HG02840 (cell line): ENCODE data around the gene B4GALNT4.
"Not testable (repeated sequence)": the region's sequence is repeated elsewhere in the genome, so short reads cannot be mapped to it uniquely, and the experiment has no call there.

Experiments used
- ATAC-seq: cut with Tn5 transposase; IDR thresholded peaks from one replicate; pipeline ENCODE4 v1.9.1; 2021; ENCODE audit warnings: mild to moderate bottlenecking, moderate library complexity, moderate number of reproducible peaks; ENCODE audit not compliant: unreplicated experiment, low FRiP score

B4GALNT4 gene

GRCh38 chr11:334264-334994, 34.9 kb upstream of the B4GALNT4 start:
- ATAC-seq: no peak

DNA sequence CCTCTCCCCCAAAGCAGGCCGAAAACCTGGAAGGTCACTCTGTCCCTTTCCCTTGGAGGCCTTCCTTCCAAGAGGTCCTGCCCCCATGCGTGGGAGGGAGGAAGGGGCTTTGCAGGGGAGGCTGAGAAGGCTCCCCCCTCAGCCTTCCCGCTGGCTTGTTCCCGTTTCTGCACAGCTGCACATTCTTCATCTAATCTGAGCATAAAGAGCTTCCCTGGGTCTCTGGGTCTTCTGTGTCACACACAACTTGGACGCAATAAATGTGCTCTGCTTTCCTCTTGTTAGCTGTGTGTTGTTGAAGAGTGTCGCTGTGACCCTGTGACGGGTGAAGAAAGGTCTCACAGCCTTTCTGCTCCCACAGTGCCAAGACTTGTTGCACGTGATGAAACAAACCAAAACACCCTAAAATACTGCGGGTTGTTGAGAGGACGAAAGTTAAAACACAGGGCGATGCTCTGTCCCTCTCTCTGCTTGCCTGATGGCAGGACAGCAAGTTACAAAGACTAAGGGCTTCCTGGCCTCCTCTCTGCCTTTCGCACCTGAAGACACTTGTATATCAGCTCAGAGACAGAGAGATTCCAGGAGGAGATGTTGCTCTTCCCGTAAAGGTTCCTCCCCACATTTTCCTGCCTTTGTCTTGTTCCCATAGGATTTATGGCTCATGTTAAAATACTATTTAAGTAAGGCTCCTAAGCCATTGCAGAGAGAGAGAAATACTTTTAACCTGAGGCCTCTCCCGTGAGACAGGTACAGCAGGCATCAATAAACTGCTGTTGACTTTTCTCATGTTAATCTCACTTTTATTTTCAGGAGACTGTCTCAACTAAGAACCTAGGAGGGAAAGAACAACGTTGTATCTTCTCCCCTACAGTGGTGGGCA, 33.3 kb upstream of the B4GALNT4 start:
- ATAC-seq: no peak

DNA sequence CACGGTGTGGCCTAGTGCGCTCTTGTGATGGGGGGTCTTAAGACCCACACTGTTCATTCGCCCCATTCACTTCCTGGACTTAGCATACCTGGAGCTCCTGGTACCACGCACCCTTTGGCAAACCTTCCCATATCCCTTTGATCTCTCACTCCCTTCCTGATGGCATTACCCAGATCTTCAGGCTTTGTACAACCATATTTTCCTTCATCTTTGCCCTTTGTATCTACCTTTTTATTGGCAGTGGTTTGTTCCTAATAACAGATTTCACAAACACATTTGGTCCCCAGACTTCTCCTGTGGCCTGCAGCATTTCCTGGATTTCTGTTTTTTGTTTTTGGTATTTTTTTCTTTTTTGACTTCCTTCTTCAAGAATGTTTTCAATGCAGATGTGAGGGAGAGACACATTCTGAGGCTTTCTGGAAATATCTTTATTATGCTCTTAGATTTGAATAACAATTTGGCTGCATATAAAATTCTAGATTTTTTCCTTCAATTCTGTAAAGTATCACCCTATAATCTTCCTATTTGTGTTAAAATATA, 32.6 kb upstream of the B4GALNT4 start:
- ATAC-seq: no peak

- ATAC-seq: no peak
These were observed 31.6 kb upstream of the B4GALNT4 start for GRCh38 chr11:337711-338110.

DNA sequence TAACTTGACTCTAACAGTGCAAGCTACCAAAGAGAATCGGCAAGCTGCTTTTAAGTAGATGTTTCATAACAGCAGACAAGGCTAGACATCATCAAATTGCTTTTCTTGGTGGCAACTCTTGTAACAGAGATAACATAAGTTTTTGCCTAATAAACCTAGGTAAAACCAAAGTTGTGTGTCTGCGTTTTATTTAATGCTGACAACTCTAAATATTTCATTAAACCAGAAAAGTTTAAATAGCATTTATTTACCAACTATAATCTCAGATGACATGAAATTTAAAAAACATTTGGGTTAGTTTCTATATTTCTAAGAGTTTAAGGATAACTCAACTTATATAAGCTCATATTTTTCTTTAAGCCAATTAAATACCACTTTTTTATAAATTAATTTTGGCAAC, 29.3 kb upstream of the B4GALNT4 start:
- ATAC-seq: no peak

- ATAC-seq: no peak
These were observed 28.5 kb upstream of the B4GALNT4 start for GRCh38 chr11:340539-341512.

DNA sequence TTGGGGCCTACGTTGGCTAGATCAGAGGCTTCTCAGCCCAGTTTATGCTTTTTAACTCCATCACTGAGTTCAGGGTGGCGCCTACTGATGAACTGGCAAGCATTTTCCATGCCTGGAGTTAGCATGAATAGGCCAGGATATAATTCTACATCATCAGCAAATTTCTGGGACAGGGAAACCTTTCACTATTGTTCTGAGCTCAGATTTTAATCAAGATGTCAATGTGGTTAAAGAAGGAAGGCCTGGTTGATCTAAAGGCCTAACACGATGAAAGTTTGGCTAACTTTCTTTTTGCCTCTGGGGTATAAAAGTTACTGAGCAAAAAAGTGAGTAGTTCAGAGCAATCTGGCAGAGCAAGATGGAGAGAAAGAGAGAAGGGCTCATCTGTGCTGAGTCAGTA, 27.0 kb upstream of the B4GALNT4 start:
- ATAC-seq: no peak

GRCh38 chr11:344836-345578, 24.3 kb upstream of the B4GALNT4 start:
- no peak for ATAC-seq

DNA sequence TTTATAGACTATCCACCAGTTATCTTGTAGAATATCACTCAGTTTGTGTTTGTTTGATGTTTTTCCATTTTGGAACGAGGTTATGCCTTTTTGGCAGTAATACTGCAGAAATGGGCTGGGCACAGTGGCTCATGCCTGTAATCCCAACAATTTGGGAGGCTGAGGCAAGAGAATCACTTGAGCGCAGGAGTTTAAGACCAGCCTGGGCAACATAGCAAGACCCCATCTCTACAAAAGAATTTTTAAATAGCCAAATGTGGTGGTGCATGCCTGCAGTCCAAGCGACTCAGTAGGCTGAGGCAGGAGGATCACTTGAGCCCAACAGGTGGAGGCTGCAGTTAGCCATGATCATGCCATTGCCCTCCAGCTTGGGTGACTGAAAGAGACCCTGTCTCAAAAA, 22.8 kb upstream of the B4GALNT4 start:
- ATAC-seq: no peak

DNA sequence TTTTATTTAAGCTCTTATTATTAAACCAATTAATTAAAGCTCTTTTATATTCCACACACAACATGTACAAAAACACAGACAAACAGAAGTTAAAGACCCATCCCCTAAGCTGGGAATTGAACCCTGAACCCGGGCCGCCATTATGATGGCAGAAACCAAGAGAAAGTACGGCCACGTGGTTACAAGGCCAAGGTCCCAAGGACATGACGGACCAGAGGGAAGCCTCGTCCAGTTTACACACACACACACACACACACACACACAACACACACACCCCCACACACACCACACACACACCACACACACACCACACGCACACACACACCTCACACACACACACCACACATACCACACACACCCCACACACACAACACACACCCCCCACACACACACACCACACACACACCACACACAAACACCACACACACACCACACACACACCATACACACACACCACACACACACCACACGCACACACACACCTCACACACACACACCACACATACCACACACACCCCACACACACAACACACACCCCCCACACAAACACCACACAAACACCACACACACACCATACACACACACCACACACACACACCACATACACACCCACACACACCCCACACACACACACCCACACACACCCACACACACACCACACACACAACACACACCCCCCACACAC, 19.9 kb upstream of the B4GALNT4 start:
- not testable (repeated sequence) for ATAC-seq

GRCh38 chr11:350033-350722, 19.1 kb upstream of the B4GALNT4 start:
- not testable (repeated sequence) for ATAC-seq

DNA sequence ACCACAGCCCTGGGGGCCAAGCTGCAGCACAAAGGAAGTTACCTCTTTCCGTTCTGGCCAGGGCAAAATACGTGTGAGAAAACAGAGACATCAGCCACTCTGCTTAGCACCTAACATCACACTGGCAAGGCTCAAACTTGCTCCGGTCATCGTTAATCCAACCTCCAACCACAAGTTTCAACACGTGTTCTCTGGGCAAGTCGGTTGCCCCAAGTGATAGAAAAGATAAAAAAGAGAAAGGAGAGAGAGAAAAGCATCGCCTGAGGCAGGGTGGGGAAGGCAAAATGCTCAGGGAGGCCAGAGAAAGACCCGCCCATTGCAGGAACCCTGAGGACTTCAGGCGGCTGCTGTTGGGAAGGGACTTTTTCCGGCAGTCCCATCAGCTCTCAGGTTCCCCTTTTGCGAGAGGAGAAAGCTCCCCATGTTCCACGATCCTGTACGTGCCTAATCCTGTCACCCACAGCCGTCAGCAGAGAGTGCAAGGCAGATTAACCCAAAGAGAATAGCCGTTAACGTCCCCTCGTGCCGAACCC, 18.5 kb upstream of the B4GALNT4 start:
- ATAC-seq: no peak

- no peak for ATAC-seq
These were observed 17.9 kb upstream of the B4GALNT4 start for GRCh38 chr11:351411-351810.

- ATAC-seq: no peak
These were observed 16.8 kb upstream of the B4GALNT4 start for GRCh38 chr11:352456-353031.

DNA sequence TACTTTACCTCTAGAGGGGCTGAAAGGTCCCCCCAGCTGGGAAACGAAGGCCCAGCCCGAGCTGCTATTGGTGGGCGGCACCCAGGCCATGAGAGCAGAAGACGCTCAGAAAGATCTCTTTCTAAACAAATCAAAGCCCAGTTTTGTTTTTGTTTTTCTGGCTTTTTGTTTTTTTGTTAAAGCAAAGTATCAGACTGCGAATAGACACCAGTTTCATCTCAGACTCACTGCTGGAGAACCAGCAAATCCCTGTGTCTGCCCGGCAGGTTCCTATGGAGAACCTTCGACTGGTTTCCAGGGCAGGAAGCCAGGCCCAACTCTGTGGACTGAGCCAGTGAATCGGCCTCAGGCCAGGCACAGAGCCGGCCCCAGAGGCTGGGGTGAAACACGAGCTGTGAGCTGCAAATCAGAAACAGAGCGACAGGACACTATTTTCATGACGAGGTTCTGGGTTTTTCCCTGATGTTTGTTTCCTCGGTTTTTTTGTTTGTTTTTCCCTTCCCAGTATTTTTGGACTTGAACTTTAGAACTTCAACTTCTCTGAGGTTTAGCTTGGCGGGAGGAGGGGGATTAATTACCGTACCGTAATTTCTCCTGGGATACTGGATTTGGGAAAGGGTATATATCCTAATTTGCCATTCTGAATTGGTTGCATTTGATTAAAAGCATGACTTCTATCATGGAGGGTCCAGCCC, 16.0 kb upstream of the B4GALNT4 start:
- no peak for ATAC-seq

- ATAC-seq: peak; percentile 59
These were observed 13.5 kb upstream of the B4GALNT4 start for GRCh38 chr11:355581-356458.
